Muscle of arm (tissue), 12 donors: ENCODE results near the gene GRAMD2A. TPM values are rescaled to one million over a fixed set of nuclear protein-coding genes. Genes with fewer than 3 reads are reported as not detected.
"Not testable (repeated sequence)": the region's sequence is repeated elsewhere in the genome, so short reads cannot be mapped to it uniquely, and the experiment has no call there.

ENCODE experiments used
- DNase-seq: peaks from one replicate; pipeline ENCODE4 v3.0.0-alpha.2; 2013
- polyA plus RNA-seq, 12 donors: library from polyadenylated mRNA; unstranded; fragments of 120-200 nt; gene quantifications; one replicate each; pipeline ENCODE4 v1.2.1, GENCODE V29; 2013; ENCODE audit not compliant: insufficient read length in 12 of 12

The GRAMD2A gene
- polyA plus RNA-seq, 12 donors = 0.83 to 3.6 (median 2.0) TPM; not detected in 1

DNA sequence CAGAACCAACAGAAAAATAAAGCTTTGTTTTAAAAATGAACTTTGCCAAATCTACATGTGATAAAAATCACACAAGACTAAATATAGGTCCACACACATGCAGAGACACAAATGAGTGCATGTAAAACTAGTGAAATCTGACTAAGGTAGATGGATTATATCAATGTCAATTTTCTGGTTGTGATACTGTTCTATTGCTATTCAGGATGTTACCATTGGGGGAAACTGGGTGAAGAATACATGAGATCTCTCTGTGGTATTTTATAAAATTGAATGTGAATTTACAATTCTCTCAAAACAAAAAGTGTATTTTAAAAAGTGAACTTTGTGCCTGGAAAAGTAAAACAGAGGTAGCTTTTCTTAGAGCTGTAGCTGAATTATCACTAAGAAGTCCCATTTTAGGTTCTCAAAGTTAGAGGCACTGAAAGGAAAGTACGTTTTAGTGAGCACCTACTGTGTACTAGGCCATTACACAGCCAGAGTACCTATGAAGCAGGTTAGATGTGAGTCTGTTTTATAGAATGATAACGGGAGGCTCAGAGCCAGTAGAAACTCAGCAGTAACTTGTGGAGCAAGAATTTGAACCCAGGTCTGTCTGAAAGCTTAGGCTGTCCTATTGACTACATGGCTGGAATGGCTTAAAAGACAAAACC lies 8.2 kb downstream of the GRAMD2A start:
- no peak for DNase-seq

DNA sequence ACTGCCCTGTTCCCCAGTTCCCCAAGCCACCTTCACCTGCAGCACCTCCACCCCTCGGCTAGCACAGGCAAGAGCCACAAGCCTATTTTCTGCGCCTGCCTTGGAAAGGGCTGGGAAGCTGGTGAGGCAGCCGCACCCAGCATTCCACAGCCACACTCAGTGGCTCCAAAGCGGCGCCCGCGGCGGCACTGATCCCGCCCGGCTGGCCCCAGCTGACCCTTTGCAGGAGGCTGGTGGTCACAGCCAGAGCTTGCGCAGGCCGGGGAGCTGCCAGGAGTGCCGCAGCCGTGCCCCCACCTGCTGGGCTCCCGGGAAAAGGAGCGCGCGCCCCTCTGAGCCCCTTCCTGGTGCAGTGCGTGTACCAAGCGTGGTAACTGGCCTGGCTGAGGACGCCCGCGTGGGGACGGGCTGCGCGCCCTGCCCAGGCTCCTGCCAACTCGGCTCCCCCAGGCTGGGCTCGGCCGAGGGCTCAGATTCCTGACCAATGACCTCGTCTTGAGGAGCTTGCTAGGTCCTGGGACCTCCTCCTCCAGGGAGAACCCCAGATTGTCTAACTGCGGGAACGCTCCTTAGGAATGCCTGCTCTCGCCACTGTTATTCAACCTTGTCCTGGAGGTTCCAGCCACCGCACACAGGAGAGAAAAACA lies 13.3 kb downstream of the GRAMD2A start:
- no peak for DNase-seq

- no peak for DNase-seq
Measured at GRCh38 chr15:72183781-72184164, 13.8 kb downstream of the GRAMD2A start.

DNA sequence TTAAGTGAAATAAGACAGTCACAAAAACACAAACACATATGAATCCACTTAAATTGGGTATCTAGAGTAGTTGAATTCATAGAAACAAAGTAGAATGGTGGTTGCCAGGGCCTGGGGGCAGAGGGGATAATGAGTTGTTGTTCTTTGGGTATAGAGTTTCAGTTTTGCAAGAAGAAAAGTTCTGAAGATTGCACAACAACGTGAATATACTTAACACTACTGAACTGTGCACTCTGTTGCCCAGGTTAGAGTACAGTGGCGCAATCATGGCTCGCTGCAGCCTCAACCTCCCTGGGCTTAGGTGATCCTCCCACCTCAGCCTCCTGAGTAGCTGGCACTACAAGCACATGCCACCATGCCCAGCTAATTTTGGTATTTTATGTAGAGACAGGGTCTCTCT lies 14.9 kb downstream of the GRAMD2A start:
- no peak for DNase-seq

- DNase-seq = no peak
Measured at GRCh38 chr15:72182244-72182643, 15.3 kb downstream of the GRAMD2A start.

GRCh38 chr15:72180761-72181324 lies 16.7 kb downstream of the GRAMD2A start:
- no peak for DNase-seq

- DNase-seq = no peak
Measured at GRCh38 chr15:72179950-72180581, 17.5 kb downstream of the GRAMD2A start.

- DNase-seq = no peak
Measured at GRCh38 chr15:72178976-72179585, 18.5 kb downstream of the GRAMD2A start.

DNA sequence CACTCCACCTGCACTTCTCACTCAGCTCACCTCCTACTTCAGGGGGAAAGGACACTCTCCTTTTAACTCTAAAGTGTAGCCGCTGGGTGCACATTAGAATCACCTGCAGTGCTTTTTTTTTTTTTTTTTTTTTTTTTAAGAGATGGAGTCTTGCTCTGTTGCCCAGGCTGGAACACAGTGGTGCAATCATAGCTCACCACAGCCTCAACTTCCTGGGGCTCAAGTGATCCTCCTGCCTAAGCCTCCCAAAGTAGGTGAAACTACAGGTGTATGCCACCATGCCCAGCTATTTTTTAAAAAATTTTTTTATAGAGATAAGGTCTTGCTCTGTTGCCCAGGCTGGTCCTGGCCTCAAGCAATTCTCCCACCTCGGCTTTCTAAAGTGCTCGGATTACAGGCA lies 20.8 kb downstream of the GRAMD2A start:
- DNase-seq = no peak

DNA sequence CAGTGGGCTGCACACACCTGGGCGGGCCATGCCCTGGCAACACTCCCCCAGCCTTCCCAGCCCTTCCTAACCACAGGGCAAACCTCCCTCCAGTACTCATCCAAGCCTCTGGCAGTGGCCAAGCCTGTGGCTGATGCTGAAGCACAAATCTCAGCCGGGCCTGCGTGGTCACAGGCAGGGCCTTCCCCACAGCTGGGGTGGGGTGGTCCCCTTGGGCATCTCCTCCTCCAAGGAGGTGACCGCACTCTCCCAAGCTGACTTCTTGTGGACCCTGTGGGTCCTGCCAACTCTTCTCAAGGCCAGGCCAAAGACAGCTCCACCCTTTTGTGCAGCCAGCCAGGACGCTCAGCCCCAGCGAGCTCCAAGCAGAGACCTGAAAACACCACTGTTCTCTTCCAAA lies 21.4 kb downstream of the GRAMD2A start:
- no peak for DNase-seq

GRCh38 chr15:72175186-72176044 lies 22.2 kb downstream of the GRAMD2A start:
- DNase-seq = no peak

- no peak for DNase-seq
Measured at GRCh38 chr15:72174551-72175165, 22.9 kb downstream of the GRAMD2A start.

GRCh38 chr15:72173864-72174550 lies 23.6 kb downstream of the GRAMD2A start:
- DNase-seq = no peak

GRCh38 chr15:72173401-72173800 lies 24.2 kb downstream of the GRAMD2A start:
- DNase-seq = no peak

DNA sequence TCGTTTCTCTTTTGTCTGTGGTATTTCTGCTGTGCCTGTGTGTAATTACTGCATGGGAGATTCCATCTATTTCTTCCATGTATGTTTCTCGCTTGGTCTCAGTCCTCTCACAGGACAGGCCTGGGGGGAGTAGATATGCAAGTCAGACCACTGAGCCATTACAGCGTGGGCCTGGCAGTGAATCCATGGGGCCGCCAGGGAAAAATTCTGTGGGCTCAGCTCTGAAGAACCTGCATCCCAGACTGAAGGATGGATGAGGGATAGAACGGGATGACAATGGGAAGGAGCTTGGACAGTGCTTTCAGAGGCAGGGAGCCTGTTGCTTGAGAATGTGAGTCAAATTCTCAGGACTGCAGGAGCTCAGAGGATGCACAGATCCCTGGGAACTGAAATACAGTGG lies 24.8 kb downstream of the GRAMD2A start:
- DNase-seq = no peak

GRCh38 chr15:72171978-72172377 lies 25.6 kb downstream of the GRAMD2A start:
- DNase-seq = not testable (repeated sequence)

DNA sequence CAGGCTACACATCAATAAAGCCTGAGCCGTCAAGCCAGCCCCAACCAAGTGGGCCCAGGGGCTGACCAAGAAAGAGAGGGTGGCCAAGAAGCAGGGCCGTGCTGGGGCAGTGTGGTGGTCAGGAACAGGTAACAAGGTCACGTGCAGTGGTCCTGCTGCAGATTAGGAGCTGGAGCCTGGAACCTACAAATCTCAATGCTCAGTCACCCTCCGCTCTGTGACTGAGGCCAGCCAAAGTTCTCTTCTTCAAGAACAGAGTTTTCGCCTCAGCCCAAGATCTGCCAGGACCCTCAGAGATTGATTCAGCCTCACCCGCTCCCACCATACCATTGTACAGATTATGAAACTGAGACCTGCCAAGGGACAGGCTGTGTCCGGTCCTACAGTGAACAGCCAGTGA lies 26.9 kb downstream of the GRAMD2A start:
- DNase-seq = no peak

DNA sequence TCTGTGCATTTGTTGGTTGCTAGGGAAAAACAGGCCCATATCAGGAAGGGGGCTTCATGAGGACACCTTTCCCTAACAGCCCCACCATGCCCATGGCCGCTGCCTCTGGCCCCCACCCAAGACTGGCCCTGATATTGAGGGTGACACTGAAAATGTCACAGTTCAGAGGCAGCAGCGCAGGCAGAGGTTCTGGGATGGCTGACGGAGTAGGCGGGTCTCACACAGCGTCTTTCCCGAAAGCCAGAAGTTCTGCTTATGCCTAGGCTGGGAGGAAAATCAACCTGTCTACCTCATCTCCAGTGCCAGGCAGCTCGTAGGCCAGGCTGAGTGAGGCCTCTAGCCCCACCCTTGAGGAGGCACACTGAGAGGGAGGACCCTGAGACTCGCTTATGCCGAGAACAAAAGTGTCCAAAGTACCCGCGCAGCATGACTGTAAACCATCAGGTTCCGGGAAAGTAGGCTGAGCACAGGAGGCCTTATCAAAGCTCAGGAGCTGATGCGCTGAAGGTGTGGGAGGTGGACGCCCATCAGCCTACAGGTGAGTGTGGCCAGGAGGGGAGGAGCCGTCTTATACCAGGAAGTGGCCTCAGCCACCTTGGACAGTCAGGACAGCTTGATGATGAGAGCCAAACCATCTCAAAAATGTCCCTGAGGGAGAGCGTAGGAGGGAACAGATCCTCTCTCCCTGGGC lies 27.5 kb downstream of the GRAMD2A start:
- no peak for DNase-seq

- no peak for DNase-seq
Measured at GRCh38 chr15:72169236-72169920, 28.2 kb downstream of the GRAMD2A start.
